ENCODE results near the gene NOS1AP.

The NOS1AP gene

DNA sequence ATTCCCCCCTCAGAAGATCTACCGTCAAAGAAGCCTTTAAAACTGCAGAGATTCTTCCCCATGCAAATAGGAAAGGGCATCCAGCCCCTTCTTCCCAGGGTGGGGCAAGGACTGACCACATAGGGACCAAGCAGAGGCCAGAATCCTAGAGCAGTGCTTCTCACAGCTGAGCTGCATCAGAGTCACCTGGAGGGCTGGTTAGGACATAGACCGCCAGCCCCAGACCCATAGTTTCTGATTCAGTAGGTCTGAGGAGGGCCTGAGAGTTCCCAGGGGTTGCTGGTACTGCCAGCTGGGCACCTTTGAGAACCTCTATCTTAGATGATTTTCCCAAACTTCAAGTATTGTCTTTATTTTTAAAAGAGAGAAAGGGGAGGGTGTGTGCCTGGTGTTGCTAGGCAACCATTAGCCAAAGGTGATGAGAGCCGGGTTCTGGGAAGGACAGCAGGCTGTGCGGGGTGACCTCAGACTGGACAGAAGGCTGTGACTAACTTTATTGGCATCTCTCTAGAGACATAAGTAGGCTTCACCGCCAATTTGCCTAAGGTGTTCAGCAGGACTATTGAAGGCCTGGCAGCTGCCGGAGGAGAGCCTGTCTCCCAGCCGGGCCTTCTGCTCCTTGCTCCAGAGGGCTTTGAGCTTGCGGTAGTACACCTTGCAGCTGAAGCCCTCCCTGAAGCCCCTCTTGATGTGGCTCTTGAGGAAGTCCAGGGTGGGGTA lies 304.2 kb downstream of the NOS1AP start:
- DNase-seq, result no peak

DNA sequence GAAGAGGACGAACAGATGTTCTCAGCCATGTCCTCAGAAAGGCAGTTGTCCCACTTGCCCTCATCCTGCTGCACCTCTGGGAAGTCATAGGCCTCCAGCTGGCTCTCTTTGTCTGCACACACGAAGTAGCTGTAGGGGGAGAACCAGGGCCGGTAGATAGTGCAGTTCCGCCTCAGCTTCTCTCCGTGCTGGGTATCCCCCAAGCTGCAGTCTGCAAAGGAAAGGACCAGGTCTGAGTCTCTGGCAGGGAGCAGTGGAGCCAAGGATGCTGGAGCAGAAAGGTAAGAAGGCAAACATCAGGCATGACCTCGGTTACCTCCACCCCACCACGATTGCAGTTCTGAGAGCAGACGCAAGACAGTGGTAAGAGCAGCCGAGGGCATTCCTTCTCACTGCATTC lies 304.9 kb downstream of the NOS1AP start:
- DNase-seq, result no peak

DNA sequence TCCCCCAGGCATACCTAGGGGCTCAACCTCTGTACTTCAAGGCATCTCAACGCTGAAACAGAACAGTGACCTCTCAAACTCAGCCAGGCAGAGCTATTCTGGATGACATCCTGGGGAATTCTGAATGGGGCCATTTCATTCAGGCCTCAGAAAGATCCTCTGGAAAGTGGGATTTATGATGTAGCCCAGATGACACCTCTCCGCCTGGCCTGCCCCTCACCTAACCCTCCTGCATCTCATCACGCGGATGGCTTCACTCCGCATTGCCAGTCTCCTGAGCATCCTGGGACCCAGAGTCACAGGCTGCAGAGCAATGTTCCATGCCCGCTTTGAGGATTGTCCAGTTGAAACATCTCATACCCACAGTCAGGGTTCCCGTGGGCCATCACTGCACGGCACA lies 306.0 kb downstream of the NOS1AP start:
- no peak for DNase-seq

DNA sequence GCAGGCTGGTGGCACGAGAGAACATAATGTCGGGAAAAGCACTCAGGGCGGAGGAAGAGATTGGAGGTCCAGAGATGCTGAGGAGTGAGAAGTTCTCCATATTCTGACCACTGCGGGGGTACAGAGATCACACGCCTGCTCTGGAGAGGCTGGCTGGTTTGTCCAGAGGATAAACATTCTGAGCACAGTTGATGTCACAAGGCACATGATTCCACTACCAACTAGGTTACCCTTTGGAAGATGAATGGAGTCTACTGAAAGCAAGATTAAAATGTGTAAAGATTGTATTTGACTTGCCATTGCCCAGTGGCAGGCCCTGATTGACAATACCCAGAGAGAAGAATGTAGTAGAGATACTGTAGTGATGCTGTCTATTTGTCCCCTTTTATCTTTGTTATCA lies 307.2 kb downstream of the NOS1AP start, which contains the start of gene SPATA46:
SPATA46 (minus strand) TSS at position 164 of the 400 bp plus-strand sequence; CDS start at position 100, 64 bp downstream.
- no peak for DNase-seq

DNA sequence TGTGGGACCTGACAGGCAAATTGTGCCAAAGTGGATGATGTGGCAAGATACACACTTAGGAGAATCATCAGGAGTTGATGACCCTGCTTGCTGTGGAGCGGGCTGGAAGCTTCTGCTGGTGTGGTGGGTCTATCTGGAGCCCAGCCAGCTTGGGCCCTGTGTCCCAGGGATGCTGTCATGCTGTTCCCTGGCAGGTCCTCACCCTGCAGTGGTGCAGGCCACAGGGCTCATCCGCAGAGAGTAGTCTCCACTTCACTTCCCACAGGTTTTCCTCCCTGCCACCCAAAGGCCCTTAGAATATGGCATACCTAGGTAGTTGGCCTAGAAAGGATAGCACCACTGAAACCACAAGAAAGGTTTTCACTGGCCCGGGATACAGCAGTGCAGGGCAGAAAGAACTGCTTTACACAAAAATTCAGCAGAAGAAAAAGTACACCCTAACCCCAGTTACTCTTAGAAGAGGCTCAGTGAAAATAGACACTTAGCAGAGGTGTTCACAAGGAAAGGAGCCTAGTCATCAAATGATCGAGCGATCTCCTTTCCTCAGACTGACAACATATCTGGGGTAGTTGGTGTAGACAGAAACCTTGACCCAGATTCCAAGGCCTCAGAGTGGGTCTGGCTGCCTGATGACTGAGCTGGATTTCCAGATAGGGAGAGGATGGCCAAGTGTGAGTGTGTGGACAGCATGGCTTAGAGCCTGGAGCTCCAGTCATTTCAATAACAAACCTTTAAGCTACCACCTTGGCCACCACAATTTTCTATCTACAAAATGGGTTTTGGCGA lies 310.8 kb downstream of the NOS1AP start:
- no peak for DNase-seq

DNA sequence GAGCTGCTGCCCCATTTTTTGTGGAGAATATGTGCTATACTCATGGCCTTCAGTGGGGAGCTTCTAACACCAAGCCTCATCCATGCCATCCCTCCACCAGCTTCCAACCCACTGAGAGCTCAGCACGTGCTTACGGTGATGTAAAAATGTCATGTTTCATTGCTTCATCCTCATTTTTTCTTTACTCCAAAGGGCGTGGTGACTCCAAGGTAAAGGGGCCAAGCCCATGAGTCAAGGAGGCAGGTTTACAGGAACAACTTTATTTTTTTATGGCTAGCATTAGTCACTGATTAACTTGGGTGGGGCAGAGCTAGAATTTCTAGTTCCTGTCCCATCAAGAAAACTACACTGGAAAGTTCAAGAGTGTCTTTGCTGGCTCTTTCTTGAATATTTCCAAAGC lies 311.9 kb downstream of the NOS1AP start, which contains the start of gene C1orf226:
C1orf226 (plus strand) TSS at position 346 of the 400 bp plus-strand sequence. CDS start 174 bp downstream, outside the sequence.
- DNase-seq, result no peak

DNA sequence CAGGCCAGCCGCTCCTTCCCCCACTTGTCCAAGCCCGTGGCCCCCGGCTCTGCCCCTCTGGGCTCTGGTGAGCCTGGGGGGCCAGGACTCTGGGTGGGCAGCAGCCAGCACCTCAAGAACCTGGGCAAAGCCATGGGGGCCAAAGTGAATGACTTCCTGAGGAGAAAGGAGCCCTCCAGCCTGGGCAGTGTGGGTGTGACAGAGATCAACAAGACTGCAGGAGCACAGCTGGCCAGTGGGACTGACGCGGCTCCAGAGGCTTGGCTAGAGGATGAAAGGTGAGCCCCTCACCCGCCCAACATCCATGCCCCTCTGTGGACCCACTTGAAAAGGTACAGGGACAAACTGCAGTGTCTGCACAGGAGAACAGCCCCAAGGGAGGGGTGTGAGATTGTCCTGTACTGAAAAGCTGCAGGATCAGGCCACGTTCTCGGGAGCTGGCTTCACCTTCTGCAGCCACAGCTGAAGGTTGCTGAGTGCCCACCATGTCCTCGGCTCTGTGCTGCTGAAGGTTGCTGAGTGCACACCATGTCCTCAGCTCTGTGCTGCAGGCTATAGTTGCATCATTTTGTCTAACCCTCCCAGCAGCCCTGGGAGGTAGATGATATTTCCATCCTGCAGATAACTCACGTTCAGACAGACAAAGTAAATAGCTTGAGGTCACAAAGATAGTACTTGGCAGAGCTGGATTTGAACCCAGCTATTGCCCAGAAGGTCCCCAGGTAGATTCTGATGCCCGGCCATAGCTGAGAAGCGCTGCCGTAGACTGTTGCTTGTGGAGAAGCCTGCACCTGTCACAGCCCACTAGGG lies 312.7 kb downstream of the NOS1AP start:
- DNase-seq, result no peak

DNA sequence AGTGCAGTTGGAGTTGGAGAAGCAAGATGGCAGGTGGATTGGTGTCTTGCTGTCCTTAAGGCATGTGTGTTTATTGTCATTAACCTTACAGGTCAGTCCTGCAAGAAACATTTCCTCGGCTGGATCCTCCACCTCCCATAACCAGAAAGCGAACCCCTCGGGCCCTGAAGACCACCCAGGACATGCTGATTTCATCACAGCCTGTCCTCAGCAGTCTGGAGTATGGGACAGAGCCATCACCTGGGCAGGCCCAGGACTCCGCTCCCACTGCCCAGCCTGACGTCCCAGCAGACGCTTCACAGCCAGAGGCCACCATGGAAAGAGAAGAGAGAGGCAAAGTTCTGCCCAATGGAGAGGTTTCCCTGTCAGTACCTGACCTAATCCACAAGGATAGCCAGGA lies 313.6 kb downstream of the NOS1AP start:
- DNase-seq, result no peak

DNA sequence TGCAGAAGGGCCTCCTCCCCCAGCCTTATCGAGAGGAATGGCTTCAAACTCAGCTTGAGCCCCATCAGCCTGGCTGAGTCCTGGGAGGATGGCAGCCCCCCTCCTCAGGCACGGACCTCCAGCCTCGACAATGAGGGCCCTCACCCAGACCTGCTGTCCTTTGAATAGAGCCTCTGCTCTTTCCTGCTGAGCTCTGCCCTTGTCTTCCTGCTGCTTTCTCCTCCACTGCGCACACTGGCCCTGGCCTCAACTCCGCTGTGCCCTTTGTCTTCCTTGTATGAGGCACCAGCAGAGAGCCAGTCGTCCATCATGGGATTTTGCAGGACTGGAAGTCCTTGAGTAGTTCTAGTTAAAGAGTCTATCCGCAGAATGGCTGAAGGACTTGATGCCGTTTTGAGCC lies 314.0 kb downstream of the NOS1AP start:
- no peak for DNase-seq

DNA sequence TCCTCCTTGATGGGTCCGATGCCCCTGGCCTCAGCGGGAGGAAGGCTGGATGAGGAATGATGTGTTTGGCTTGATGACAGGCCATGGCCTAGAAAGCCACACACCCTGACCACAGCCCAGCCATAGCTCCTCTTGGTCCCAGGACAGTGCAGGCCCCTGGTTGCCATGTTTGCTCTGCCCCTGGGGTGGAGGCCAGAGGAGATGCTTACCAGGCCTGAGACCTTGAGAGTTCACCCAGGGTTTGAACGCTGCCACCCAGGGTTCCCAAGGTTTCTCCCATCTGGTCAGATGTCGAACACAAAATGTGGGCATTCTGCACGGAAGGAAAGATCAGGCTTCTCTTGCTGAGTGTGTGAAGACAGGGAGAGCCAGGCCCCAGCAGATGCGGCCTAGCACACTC lies 314.6 kb downstream of the NOS1AP start:
- no peak for DNase-seq

DNA sequence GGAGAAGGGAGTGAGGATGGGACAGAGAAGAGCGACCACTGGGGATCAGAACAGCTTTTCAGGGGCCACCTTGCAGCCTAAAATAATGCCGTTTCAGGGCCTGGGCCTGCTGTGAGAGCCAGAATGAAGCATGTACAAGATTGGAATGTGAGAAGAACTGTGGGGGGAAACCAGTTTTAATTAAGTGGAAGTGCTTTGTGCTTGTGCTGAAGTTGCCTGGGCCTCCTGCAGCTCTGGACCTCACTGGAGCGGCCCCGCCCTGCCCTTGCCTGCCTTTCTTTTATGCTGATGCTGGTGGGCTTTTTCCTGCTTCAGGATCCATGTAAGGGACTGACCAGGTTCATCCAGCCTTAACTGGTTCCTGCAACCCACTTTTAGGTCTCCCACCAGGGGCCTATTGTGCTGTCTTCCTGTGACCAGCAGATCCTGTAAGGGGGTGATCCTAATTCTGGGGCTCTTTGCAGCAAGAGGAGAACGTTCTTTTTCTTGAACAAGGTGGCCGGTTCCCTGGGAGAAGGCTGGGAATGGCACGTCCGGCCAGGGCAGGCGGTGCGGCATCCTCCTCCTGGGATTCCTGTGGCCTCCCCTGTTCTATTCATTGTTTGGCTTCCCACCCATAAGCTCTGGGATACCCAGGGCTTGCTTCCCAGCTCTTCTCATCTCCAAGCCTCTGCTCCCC lies 315.2 kb downstream of the NOS1AP start:
- DNase-seq, result no peak

DNA sequence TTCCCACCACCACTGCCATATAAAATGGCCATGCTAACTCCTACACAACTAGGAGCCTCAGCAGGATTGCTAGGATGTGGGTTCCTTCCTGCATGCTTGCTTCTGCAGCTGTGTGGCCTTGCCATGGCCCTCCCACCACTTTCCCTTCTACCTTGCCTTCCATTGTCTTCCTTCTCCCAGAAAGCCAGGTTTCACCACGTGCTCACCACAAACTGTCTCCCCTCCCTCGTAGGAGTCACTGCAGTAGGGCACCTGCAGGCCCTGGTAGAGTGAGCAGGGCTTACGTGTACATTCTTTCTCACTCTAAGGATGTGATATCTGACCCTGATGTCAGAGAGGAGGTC lies 315.8 kb downstream of the NOS1AP start:
- no peak for DNase-seq

DNA sequence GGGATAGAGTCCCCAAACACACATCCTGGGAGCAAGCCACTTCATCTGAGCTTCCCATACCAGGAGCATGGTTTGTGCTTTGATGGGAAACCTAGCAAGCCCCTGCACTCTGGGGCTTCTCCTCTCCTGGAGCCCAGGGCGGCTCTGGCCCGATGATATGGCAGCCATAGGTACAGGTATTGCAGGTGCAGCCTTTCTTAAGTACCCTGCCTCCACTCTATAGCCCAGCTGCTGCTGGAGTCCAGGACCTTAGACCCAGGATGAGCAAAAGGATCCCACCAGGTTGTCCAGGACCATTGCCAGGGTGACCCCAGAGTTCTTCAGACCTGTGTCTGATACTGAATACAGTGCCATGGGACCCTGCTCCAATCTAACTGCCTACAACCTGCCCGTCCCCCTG lies 316.2 kb downstream of the NOS1AP start:
- no peak for DNase-seq

DNA sequence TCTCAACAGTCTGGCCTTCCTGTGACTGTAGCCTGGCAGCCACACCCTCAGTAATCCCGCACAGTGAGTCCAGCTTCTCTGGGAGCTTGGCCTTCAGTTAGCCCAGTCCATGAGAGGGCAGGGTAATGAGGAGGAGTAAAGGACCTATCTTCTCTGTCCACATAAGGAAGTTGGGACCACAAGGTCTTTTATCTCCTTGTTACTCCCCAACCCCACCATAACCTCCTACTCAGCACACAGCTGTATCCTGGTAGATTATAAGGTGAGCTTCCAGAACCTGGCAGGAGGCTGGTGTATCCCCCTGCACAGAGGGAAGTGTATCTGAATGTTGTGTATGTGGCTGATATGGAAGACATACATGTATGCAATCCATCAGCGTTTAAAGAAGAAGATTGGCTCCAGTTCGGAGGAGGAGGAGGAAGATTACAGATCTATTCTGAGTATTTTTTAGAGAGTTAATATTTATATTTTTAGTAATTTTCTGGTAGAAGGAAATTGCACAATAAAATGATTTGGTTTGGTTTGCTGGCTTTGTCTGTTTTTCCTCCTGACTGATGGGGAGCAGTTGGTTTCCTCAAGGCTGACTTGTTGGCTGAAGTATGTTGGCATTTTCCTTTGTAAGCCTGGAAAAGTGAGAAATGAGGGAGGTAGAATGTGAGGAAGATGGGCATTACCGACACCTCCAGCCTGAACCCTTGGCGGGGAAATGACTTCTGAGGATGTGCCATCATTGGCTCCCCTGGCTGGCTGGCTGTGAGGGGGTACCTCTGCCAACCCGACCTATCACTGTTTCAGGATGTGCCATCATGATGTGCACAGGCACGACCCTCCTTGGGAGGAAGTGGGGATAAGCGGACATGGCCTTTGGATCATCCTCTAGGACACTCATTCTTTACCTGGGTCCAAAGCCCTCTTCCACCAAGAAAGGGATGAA lies 317.1 kb downstream of the NOS1AP start:
- DNase-seq, result no peak

DNA sequence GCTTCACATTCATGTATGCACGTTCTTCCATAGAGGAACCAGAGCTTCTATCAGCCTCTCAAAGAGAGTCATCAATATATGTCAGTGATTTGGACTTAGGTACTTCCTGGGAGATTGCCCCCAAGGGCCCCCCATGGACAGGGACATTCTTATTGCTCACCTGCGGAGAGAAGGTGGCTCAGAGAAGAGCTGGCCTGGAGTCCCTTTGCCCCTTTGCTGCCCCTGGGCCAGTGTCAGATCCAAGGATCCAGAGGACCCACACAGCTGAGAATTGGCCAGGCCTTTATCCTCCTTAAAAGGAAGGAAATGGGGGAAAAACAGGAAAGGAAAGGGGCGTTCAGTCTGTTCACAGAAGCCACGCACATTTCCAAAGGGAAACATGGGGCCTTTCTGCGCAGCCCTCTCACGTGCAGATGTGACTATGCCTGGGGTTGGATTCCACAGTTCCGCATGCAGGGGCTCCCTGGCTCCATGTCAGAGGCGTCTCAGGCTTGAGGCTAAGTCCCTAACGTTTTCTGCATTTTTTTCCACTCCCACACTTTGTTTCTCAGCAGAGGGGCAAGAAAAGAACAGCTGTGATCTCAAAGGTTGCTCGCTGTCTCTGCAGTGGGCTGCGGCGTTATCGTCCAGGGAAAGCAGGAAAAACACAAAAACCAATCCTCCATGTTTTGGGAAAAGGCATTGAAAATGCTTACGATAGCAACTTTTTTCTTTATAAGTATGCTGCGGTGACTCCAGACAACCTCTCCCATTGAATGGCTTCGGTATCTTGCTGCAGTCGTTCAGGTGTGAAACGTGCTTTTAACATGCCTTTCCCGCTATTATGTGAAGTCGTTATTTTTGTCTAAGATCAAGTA lies 318.0 kb downstream of the NOS1AP start:
- DNase-seq, result no peak

DNA sequence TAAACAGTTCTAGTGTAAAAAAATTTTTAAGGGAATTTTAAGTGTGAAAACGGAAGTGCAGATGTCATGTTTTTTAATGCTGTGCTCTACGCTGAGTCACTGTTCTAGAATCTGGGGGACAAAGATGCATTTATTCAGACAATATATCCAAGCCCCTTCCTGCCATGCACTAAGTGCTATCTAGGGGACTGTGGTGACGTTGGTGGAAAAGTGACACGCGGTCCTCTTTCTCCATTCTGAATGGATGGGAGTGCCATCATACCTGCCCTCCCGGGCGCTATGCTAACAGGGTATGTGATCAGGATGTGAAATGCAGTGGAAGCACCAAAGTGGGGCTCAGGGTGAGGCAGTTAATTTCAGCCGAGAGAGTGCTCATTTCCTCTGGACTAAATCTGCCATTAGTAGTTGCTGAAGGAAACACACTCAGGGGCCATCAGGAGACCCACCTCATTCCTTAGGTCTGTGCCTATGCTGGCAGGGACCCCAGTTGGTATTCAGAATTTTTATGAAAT lies 318.6 kb downstream of the NOS1AP start:
- no peak for DNase-seq

DNA sequence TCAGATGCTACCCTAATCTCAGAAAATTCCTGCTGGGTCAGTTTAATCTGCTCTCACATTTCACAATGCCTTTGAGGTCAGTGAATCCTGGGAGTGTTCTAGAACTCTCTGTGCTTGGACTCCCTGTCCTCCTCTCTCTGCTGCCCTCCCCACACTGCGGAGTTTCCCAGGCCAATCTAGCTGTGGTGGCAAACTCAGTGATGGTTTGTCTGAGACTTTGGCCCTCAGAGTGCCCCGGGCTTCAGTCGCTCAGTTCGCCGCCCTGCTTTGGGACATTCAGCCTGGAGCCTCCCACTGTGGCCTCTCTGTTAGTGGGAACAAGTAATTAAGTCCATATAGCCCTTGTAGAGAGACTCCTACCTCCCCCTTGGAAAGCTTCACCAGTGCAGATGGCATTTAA lies 319.1 kb downstream of the NOS1AP start:
- no peak for DNase-seq

DNA sequence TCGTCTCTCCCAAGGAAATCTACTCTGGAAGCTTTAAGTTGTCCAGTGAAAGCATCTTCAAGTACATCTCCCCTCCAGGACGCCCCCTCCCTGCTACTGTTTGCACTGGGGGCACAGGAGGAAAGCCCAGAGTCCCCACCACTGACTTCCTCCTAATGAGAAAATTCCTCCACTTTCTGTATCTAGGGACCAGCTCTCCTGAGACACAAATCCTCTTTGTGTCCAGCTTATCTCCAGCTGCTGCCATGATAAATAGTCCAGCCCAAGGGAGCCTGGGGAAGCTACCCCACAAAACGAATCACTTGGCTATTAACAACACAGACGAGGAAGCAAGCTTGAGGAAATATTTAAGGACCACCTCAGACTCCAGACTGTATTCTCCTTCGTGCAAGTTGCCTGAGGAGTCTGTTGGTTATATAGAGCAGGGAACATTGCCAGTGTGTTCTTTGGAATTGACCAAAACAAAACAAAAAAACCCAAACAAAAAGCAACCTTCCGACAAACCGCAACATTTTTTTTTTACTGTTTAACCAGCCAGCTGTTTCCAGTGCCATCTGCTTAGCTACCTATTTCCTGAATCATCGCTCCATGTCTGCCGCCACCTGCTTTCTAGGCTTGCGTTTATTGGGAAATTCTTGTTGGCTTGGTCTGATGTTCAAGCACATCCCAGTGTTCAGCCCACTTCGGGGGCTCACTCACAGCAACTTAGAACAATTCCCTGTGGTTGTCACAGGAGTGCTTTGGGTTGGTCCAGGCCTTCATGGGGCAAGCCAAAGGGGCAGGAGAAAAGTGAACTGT lies 319.7 kb downstream of the NOS1AP start:
- DNase-seq, result peak; percentile 21

DNA sequence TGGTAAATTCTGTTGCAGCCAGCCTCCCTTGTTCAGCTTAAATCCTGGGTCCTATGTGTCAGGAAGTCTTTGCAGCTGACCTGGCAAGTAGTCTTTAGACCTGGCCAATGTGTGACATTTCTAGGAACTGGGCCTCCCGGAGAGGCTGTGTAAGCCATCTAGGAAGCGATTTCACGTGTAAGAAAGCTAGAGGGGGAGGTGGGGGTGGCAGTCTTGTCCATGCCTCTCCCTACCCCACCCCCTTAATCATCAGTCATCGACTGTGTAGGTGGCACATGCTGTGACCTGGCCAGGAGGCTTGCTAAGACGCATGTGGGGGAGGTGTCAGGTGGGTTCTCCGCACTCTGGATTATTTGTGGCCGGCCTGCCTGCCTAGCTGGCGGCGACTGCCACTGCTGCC lies 320.5 kb downstream of the NOS1AP start:
- no peak for DNase-seq

Measured in NCI-H2029 treated with DMSO at 0.1 percent for 48 hours (cell line).